Activated naive CD8-positive, alpha-beta T cell treated with anti-CD3 and anti-CD28 coated beads for 36 hours (primary cell): ENCODE measurements around the gene TRMT10B. TPM values are rescaled to one million over a fixed set of nuclear protein-coding genes. Genes with fewer than 3 reads are reported as not detected.
A peak's percentile ranks its signal among the peaks of the same experiment; 100 is the strongest.
"Not testable (repeated sequence)": the region's sequence is repeated elsewhere in the genome, so short reads cannot be mapped to it uniquely, and the experiment has no call there.

Experiments used
- DNase-seq: peaks from one replicate; pipeline ENCODE4 v3.0.0; 2021
- H3K27ac Mint-ChIP-seq: one replicate; pipeline ENCODE4 v1.8.0; 2022; ENCODE audit warnings: mild to moderate bottlenecking, moderate library complexity, mixed read lengths
- H3K27me3 Mint-ChIP-seq: one replicate; pipeline ENCODE4 v1.8.0; 2022; ENCODE audit warnings: mild to moderate bottlenecking, mixed read lengths
- H3K36me3 Mint-ChIP-seq: one replicate; pipeline ENCODE4 v1.8.0; 2021; ENCODE audit warnings: mild to moderate bottlenecking, mixed read lengths
- H3K4me1 Mint-ChIP-seq: one replicate; pipeline ENCODE4 v1.8.0; 2021; ENCODE audit warnings: mixed read lengths
- H3K4me3 Mint-ChIP-seq: one replicate; pipeline ENCODE4 v1.8.0; 2022; ENCODE audit warnings: mild to moderate bottlenecking, moderate library complexity, mixed read lengths
- H3K9me3 Mint-ChIP-seq: one replicate; pipeline ENCODE4 v1.8.0; 2022; ENCODE audit warnings: mixed read lengths
- total RNA-seq, 2 experiments: library from RNA; stranded (reverse); gene quantifications; one replicate each; pipeline ENCODE4 v1.2.3, GENCODE V29; 2021

Gene TRMT10B
- total RNA-seq, 2 experiments from 2014 or later, result 9.4 to 10.3 TPM

DNA sequence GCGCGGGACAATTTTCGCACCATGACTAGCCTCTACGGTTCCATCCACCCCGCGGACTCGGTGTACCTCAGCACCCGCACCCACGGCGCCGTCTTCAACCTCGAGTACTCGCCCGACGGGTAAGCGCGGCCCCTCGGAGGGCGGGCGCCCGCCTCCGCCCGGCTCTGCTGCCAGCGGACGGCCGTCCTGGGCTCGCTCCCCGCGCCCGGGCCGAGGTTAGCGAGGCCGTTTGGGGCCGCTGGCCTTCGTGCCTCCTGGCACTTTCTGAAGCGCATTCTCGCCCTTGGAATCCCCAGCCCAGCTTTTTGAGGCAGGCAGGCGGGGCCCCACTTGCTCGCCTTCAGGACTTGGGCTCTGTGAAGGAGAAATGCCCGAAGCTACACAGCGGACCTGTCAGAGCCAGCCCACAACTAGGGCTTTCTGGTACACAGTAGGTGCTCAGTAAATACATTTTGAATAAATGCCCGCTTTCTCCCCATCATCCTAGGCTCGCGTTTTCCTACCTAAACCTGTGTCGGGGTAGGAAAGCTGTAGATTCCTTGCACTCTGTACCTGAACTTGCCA, 47.8 kb downstream of the TRMT10B start:
- peak; percentile 54 for DNase-seq
- Mint-ChIP-seq H3K36me3 (peaks cover 4% of the 10 kb centered on the region), H3K27me3 (no peaks in the 10 kb centered on the region), H3K27ac (peak overlapping the region; percentile 77), H3K4me1 (peaks cover 30% of the 10 kb centered on the region), H3K4me3 (peak overlapping the region; percentile 93), H3K9me3 (no peaks in the 10 kb centered on the region)

GRCh38 chr9:37801959-37802711, 48.5 kb downstream of the TRMT10B start:
- Mint-ChIP-seq H3K4me3 (peak overlapping the region; percentile 93), H3K27me3 (no peaks in the 10 kb centered on the region), H3K27ac (peak overlapping the region; percentile 77), H3K9me3 (no peaks in the 10 kb centered on the region), H3K36me3 (peaks cover 4% of the 10 kb centered on the region), H3K4me1 (peaks cover 34% of the 10 kb centered on the region)
- DNase-seq, result no peak

GRCh38 chr9:37806271-37806670, 52.7 kb downstream of the TRMT10B start:
- Mint-ChIP-seq H3K27ac (no peak overlapping the region), H3K4me1 (peaks cover 28% of the 10 kb centered on the region), H3K4me3 (no peak overlapping the region), H3K36me3 (peaks cover 9% of the 10 kb centered on the region), H3K27me3 (no peaks in the 10 kb centered on the region), H3K9me3 (no peaks in the 10 kb centered on the region)
- no peak for DNase-seq

DNA sequence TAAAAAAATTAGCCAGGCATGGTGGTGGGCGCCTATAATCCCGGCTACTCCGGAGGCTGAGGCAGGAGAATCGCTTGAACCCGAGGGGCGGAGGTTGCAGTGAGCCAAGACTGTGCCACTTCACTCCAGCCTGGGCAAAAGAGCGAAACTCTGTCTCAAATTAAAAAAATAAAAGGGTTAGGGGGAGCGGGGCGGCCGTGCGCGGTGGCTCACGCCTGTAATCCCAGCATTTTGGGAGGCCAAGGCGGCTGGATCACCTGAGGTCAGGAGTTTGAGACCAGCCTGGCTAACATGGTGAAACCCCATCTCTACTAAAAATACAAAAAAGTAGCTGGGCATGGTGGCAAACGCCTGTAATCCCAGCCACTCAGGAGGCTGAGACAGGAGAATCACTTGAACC, 56.1 kb downstream of the TRMT10B start:
- not testable (repeated sequence) for H3K27ac Mint-ChIP-seq, H3K9me3 Mint-ChIP-seq, H3K4me3 Mint-ChIP-seq, H3K27me3 Mint-ChIP-seq, DNase-seq
- Mint-ChIP-seq H3K4me1 (peaks cover 19% of the 10 kb centered on the region), H3K36me3 (peaks cover 19% of the 10 kb centered on the region)

DNA sequence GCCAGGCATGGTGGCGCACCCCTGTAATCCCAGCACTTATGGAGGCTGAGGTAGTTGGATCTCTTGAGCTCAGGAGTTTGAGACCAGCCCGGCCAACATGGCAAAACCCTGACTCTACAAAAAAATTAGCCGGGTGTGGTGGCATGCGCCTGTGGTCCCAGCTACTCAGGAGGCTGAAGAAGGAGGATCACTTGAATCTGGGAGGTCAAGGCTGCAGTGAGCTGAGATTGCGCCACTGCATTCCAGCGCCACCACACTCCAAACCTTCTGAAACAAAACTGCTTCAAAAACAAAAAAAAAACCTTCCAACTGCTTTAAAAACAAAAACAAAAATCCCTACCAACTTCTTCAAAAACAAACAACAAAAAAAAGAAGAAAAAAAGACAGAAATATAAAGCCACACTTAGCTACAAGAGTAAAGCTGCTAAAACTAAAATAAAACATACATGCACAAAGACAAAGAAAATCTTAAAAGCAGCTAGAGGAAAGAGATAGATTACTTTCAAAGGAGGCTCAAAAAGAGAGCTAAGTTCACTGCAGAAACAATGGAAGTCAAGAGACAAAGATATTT, 58.4 kb downstream of the TRMT10B start:
- Mint-ChIP-seq H3K4me3 (no peak overlapping the region), H3K36me3 (peaks cover 15% of the 10 kb centered on the region), H3K4me1 (peaks cover 13% of the 10 kb centered on the region), H3K9me3 (no peaks in the 10 kb centered on the region), H3K27me3 (no peaks in the 10 kb centered on the region), H3K27ac (peak overlapping the region; percentile 63)
- no peak for DNase-seq

GRCh38 chr9:37812773-37813379, 59.3 kb downstream of the TRMT10B start:
- Mint-ChIP-seq H3K36me3 (peaks cover 15% of the 10 kb centered on the region), H3K4me1 (peaks cover 9% of the 10 kb centered on the region), H3K27ac (no peak overlapping the region), H3K27me3 (no peaks in the 10 kb centered on the region), H3K4me3 (no peak overlapping the region), H3K9me3 (no peaks in the 10 kb centered on the region)
- no peak for DNase-seq

DNA sequence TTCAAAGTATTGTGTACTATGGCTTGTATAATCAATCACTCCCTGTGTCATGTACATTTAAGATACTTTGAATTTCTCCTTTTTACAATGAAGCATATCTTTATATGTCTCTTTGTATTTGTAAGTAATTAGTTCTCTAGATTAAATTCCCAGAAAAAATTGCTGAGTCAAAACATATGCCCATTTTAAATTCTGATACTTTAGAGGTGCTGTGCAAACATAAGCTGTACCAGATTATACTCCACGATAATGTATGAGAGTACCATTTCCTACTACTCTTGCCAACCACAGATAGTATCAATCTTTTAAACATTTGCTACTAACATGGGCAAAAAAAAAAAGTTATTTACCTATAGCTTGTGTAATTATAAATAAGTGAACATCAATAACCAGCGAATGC, 65.2 kb downstream of the TRMT10B start:
- H3K4me1 Mint-ChIP-seq, result no peaks in the 10 kb centered on the region
- no peak overlapping the region for H3K4me3 Mint-ChIP-seq
- peaks cover 22% of the 10 kb centered on the region for H3K36me3 Mint-ChIP-seq
- H3K27ac Mint-ChIP-seq, result no peak overlapping the region
- H3K27me3 Mint-ChIP-seq, result no peaks in the 10 kb centered on the region
- peaks cover 1% of the 10 kb centered on the region for H3K9me3 Mint-ChIP-seq
- no peak for DNase-seq

DNA sequence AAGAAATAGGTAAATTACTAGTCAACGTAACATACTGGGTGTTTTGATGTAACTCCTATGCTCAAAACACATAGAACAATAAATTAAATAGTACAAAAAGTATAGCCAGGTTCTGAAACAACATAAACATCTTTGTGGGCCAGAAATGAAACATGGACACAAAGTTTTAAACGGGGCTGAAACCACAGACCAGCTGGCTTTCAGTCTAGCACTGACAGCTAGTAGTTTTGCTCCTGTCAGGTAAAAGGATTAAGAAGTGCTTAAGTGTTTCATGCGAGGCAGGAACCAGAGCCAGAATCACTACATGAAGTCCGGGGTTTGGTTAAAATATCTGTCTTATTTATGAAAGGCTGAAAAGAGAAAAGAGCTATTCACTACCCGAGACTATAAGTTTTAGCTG, 66.5 kb downstream of the TRMT10B start:
- H3K27ac Mint-ChIP-seq, result no peak overlapping the region

GRCh38 chr9:37825174-37825573, 71.6 kb downstream of the TRMT10B start:
- not testable (repeated sequence) for H3K4me3 Mint-ChIP-seq, H3K27ac Mint-ChIP-seq, H3K4me1 Mint-ChIP-seq, H3K9me3 Mint-ChIP-seq, DNase-seq, H3K27me3 Mint-ChIP-seq
- H3K36me3 Mint-ChIP-seq, result peaks cover 34% of the 10 kb centered on the region

More for the DNA sequence above, 66.5 kb downstream of the TRMT10B start:
- H3K36me3 Mint-ChIP-seq, result peaks cover 32% of the 10 kb centered on the region
- H3K4me1 Mint-ChIP-seq, result no peaks in the 10 kb centered on the region
- DNase-seq, result no peak
- peaks cover 1% of the 10 kb centered on the region for H3K9me3 Mint-ChIP-seq
- H3K4me3 Mint-ChIP-seq, result no peak overlapping the region
- H3K27me3 Mint-ChIP-seq, result no peaks in the 10 kb centered on the region

DNA sequence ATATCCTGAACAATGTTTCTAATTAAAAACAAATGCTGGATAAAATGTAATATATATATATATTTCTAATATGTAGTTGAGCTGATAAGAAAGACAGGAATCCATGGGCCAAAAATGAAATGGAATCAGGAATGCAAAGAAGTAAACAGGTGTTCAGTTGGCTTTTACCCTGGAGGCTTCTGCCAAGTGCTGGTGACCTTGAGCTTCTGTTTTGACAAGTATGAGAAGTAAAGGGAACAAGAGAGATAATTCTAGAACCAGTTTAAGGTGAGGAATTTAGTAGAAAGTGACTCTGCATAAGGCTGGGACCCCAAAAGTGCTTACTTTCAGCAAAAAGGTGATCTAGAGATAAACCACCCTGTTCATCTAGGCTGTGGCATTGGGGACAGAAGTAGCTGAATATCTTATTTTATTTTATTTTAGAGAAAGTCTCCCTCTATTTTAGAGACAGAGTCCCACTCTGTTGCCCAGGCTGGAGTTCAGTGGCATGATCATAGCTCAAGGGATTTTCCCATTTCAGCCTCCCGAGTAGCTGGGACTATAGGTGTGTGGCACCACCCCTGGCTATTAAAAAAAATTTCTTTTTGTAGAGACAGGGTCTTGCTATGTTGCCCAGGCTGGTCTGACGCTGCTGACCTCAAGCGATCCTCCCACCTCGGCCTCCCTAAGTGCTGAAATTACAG, 74.0 kb downstream of the TRMT10B start:
- no peak overlapping the region for H3K27ac Mint-ChIP-seq

More for the DNA sequence above, 74.0 kb downstream of the TRMT10B start:
- Mint-ChIP-seq H3K4me3 (no peak overlapping the region), H3K9me3 (peaks cover 1% of the 10 kb centered on the region), H3K36me3 (peaks cover 22% of the 10 kb centered on the region), H3K4me1 (peaks cover 2% of the 10 kb centered on the region), H3K27me3 (no peaks in the 10 kb centered on the region)
- DNase-seq, result no peak

Other genes with a start within 250 kb of the TRMT10B start
- 1 to 10 TPM; 1.9 TPM for gene FBXO10, start 177.4 kb upstream of the TRMT10B start, total RNA-seq
- 100 to 1,000 TPM; 219 to 222 TPM for gene TOMM5, start 161.2 kb upstream of the TRMT10B start, total RNA-seq
- gene FRMPD1, start 102.9 kb upstream of the TRMT10B start, total RNA-seq, result not detected
- 100 to 1,000 TPM; 139 to 147 TPM for gene EXOSC3, start 31.3 kb downstream of the TRMT10B start, total RNA-seq
- 10 to 100 TPM; 10.5 to 12.9 TPM for gene DCAF10, start 47.0 kb downstream of the TRMT10B start, total RNA-seq
- gene SLC25A51, start 150.3 kb downstream of the TRMT10B start, total RNA-seq, result 10 to 100 TPM; 32.2 to 32.7 TPM